HEK293 (cell line): Measurements from ENCODE around the gene STARD3.

Experiments used
- CTCF ChIA-PET: fragments of 350-600 bp; formaldehyde crosslinking; extraction: SDS; loops from one replicate; lab custom pipeline; 2021; ENCODE audit warnings: antibody characterized with exemption; lab: Yijun Ruan, JAX
- POLR2A ChIA-PET: fragments of 300-600 bp; formaldehyde crosslinking; extraction: SDS; loops from one replicate; lab custom pipeline; 2020; ENCODE audit warnings: antibody characterized with exemption, inconsistent platforms; lab: Yijun Ruan, JAX
- H3K27ac ChIP-seq: fragments of 200-500 bp; sonication (Bioruptor generic); 2 replicates; pipeline ENCODE4 v1.5.1; 2014; ENCODE audit warnings: low read depth, low read length, control low read depth, inconsistent platforms; ENCODE audit errors: extremely low read depth
- H3K36me3 ChIP-seq, 2 experiments: fragments of 200-500 bp in 1 of 2; sonication (Bioruptor generic) in 1 of 2; 1 replicate in 1 of 2; 2 replicates in 1 of 2; pipeline ENCODE4 v1.5.1; 2014 to 2017; ENCODE audit warnings: inconsistent platforms in 2 of 2, low read length in 2 of 2; ENCODE audit not compliant: control insufficient read depth in 2 of 2, insufficient read depth in 1 of 2
- H3K4me1 ChIP-seq: fragments of 200-500 bp; sonication (Bioruptor generic); 2 replicates; pipeline ENCODE4 v1.5.1; 2014; ENCODE audit warnings: mild to moderate bottlenecking, low read length, inconsistent platforms; ENCODE audit not compliant: control insufficient read depth, insufficient read depth
- H3K4me3 ChIP-seq: 2 replicates; pipeline ENCODE4 v1.5.1; 2011; ENCODE audit warnings: low read depth, mild to moderate bottlenecking, control low read depth, low read length, moderate library complexity
- H3K9me3 ChIP-seq: fragments of 200-500 bp; sonication (Bioruptor generic); 2 replicates; pipeline ENCODE4 v1.5.1; 2014; ENCODE audit warnings: low read depth, low read length, inconsistent platforms; ENCODE audit not compliant: control insufficient read depth, insufficient read depth
- EGR2 ChIP-seq: fragments of 450-650 bp; formaldehyde crosslinking; IDR thresholded peaks from 2 replicates; pipeline ENCODE4 v1.5.1; 2016; ENCODE audit warnings: low read depth, missing biosample characterization, missing genetic modification characterization
- GFI1B ChIP-seq: fragments of 450-650 bp; formaldehyde crosslinking; IDR thresholded peaks from 2 replicates; pipeline ENCODE4 v1.5.1; 2016; ENCODE audit warnings: missing biosample characterization, missing genetic modification characterization
- GLIS2 ChIP-seq: fragments of 450-650 bp; formaldehyde crosslinking; IDR thresholded peaks from 2 replicates; pipeline ENCODE4 v1.5.1; 2016; ENCODE audit warnings: missing biosample characterization, missing genetic modification characterization
- PATZ1 ChIP-seq: fragments of 450-650 bp; formaldehyde crosslinking; IDR thresholded peaks from 2 replicates; pipeline ENCODE4 v1.5.1; 2016; ENCODE audit warnings: missing biosample characterization, missing genetic modification characterization
- RBAK ChIP-seq: fragments of 450-650 bp; formaldehyde crosslinking; IDR thresholded peaks from 2 replicates; pipeline ENCODE4 v1.5.1; 2016; ENCODE audit warnings: missing biosample characterization, missing genetic modification characterization
- SP7 ChIP-seq: fragments of 450-650 bp; formaldehyde crosslinking; IDR thresholded peaks from 2 replicates; pipeline ENCODE4 v1.5.1; 2016; ENCODE audit warnings: missing biosample characterization, missing genetic modification characterization
- ZBTB1 ChIP-seq: fragments of 450-650 bp; formaldehyde crosslinking; IDR thresholded peaks from 2 replicates; pipeline ENCODE4 v1.5.1; 2016; ENCODE audit warnings: missing biosample characterization, missing genetic modification characterization
- ZBTB48 ChIP-seq: fragments of 450-650 bp; formaldehyde crosslinking; IDR thresholded peaks from 2 replicates; pipeline ENCODE4 v1.5.1; 2016; ENCODE audit warnings: missing biosample characterization, missing genetic modification characterization
- ZFHX2 ChIP-seq: fragments of 450-650 bp; formaldehyde crosslinking; conservative IDR thresholded peaks from 2 replicates; pipeline ENCODE4 v1.5.1; 2016; ENCODE audit warnings: missing biosample characterization, missing genetic modification characterization
- ZFP3 ChIP-seq: fragments of 450-650 bp; formaldehyde crosslinking; IDR thresholded peaks from 2 replicates; pipeline ENCODE4 v1.5.1; 2016; ENCODE audit warnings: low read depth, missing biosample characterization, missing genetic modification characterization
- ZIC2 ChIP-seq: fragments of 450-650 bp; formaldehyde crosslinking; IDR thresholded peaks from 2 replicates; pipeline ENCODE4 v1.5.1; 2016; ENCODE audit warnings: missing biosample characterization, missing genetic modification characterization
- ZNF10 ChIP-seq: fragments of 450-650 bp; formaldehyde crosslinking; IDR thresholded peaks from 2 replicates; pipeline ENCODE4 v1.5.1; 2017; ENCODE audit warnings: missing biosample characterization, missing genetic modification characterization
- ZNF214 ChIP-seq: fragments of 450-650 bp; formaldehyde crosslinking; IDR thresholded peaks from 2 replicates; pipeline ENCODE4 v1.5.1; 2017; ENCODE audit warnings: missing biosample characterization, mild to moderate bottlenecking, missing genetic modification characterization, borderline replicate concordance
- ZNF311 ChIP-seq: fragments of 450-650 bp; formaldehyde crosslinking; IDR thresholded peaks from 2 replicates; pipeline ENCODE4 v1.5.1; 2017; ENCODE audit warnings: missing biosample characterization, missing genetic modification characterization, borderline replicate concordance
- ZNF341 ChIP-seq: fragments of 450-650 bp; formaldehyde crosslinking; IDR thresholded peaks from 2 replicates; pipeline ENCODE4; 2016; ENCODE audit warnings: low read depth, missing biosample characterization, missing genetic modification characterization
- ZNF354C ChIP-seq: fragments of 450-650 bp; formaldehyde crosslinking; IDR thresholded peaks from 2 replicates; pipeline ENCODE4 v1.5.1; 2016; ENCODE audit warnings: missing biosample characterization, missing genetic modification characterization, low read depth, borderline replicate concordance
- ZNF513 ChIP-seq: fragments of 450-650 bp; IDR thresholded peaks from 2 replicates; pipeline ENCODE4 v1.5.1; 2018; ENCODE audit warnings: missing biosample characterization, missing genetic modification characterization
- ZNF658 ChIP-seq: fragments of 450-650 bp; formaldehyde crosslinking; IDR thresholded peaks from 2 replicates; pipeline ENCODE4; 2016; ENCODE audit warnings: missing biosample characterization, missing genetic modification characterization
- ZNF843 ChIP-seq: fragments of 450-650 bp; formaldehyde crosslinking; IDR thresholded peaks from 2 replicates; pipeline ENCODE4 v1.5.1; 2016; ENCODE audit warnings: missing biosample characterization, missing genetic modification characterization
- ZSCAN23 ChIP-seq: fragments of 450-650 bp; formaldehyde crosslinking; IDR thresholded peaks from 2 replicates; pipeline ENCODE4 v1.5.1; 2016; ENCODE audit warnings: missing biosample characterization, missing genetic modification characterization
- TF ChIP-seq, protein P1 (sequence below): fragments of 450-650 bp; formaldehyde crosslinking; conservative IDR thresholded peaks from 2 replicates; pipeline ENCODE4 v1.5.1; 2016; ENCODE audit warnings: low read depth, missing biosample characterization, missing genetic modification characterization
- TF ChIP-seq, protein P2 (sequence below): fragments of 450-650 bp; formaldehyde crosslinking; IDR thresholded peaks from 2 replicates; pipeline ENCODE4 v1.5.1; 2017; ENCODE audit warnings: missing biosample characterization, missing genetic modification characterization

STARD3 gene

GRCh38 chr17:39603304-39604016 lies 33.5 kb upstream of the STARD3 start (continued):
- TF ChIP-seq PATZ1 (tag by site-specific recombination) (no peak), ZNF843 (tag by site-specific recombination) (no peak), EGR2 (tag by site-specific recombination) (peak; percentile 50; the same call in 1 of the 2 replicates), ZNF10 (tag by site-specific recombination) (no peak), RBAK (tag by site-specific recombination) (no peak), ZNF341 (peak; percentile 39; the same call in 1 of the 2 replicates), ZNF311 (tag by site-specific recombination) (no peak), ZIC2 (tag by site-specific recombination) (no peak), ZFHX2 (tag by site-specific recombination) (peak; percentile 71), ZFP3 (tag by site-specific recombination) (no peak), ZNF658 (tag by site-specific recombination) (no peak), ZNF214 (tag by site-specific recombination) (no peak), ZBTB48 (tag by site-specific recombination) (no peak), ZNF513 (tag by site-specific recombination) (no peak), ZBTB1 (tag by site-specific recombination) (no peak)
- TF ChIP-seq, protein P1, sequence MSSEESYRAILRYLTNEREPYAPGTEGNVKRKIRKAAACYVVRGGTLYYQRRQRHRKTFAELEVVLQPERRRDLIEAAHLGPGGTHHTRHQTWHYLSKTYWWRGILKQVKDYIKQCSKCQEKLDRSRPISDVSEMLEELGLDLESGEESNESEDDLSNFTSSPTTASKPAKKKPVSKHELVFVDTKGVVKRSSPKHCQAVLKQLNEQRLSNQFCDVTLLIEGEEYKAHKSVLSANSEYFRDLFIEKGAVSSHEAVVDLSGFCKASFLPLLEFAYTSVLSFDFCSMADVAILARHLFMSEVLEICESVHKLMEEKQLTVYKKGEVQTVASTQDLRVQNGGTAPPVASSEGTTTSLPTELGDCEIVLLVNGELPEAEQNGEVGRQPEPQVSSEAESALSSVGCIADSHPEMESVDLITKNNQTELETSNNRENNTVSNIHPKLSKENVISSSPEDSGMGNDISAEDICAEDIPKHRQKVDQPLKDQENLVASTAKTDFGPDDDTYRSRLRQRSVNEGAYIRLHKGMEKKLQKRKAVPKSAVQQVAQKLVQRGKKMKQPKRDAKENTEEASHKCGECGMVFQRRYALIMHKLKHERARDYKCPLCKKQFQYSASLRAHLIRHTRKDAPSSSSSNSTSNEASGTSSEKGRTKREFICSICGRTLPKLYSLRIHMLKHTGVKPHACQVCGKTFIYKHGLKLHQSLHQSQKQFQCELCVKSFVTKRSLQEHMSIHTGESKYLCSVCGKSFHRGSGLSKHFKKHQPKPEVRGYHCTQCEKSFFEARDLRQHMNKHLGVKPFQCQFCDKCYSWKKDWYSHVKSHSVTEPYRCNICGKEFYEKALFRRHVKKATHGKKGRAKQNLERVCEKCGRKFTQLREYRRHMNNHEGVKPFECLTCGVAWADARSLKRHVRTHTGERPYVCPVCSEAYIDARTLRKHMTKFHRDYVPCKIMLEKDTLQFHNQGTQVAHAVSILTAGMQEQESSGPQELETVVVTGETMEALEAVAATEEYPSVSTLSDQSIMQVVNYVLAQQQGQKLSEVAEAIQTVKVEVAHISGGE: no peak
- TF ChIP-seq, all 188 proteins: peak for 3

GRCh38 chr17:39604911-39605491 lies 31.9 kb upstream of the STARD3 start:
- Histone ChIP-seq H3K36me3 (no peaks in the 10 kb centered on the region), H3K27ac (no peak overlapping the region), H3K4me1 (peaks cover 24% of the 10 kb centered on the region), H3K9me3 (no peaks in the 10 kb centered on the region), H3K4me3 (no peak overlapping the region)
- POLR2A ChIA-PET: interaction anchor here (1.3 kb wide), 1 partner anchor 14 kb away, joined by 3 read pairs; no protein-coding TSS in a partner anchor
- TF ChIP-seq GLIS2 (tag by site-specific recombination): peak; percentile 23; the same call in 1 of the 2 replicates
- no peak for TF ChIP-seq ZSCAN23 (tag by site-specific recombination)
- TF ChIP-seq GFI1B: no peak
- TF ChIP-seq ZIC2 (tag by site-specific recombination): peak; percentile 27
- no peak for TF ChIP-seq ZNF354C (tag by site-specific recombination)
- TF ChIP-seq, protein P2, sequence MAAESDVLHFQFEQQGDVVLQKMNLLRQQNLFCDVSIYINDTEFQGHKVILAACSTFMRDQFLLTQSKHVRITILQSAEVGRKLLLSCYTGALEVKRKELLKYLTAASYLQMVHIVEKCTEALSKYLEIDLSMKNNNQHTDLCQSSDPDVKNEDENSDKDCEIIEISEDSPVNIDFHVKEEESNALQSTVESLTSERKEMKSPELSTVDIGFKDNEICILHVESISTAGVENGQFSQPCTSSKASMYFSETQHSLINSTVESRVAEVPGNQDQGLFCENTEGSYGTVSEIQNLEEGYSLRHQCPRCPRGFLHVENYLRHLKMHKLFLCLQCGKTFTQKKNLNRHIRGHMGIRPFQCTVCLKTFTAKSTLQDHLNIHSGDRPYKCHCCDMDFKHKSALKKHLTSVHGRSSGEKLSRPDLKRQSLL (tag by site-specific recombination): 0 out of 2 replicates have a peak, but pooled peaks have one; percentile 14
- no peak for TF ChIP-seq SP7 (tag by site-specific recombination)
- CTCF ChIA-PET: interaction anchor here (0.5 to 3.0 kb wide), 9 partner anchors 10 to 1257 kb away, joined by 3 to 41 read pairs (median 3); no protein-coding TSS in a partner anchor
